KOPT-K1 (cell line): ENCODE measurements around the gene SYNE1.
"Not testable (repeated sequence)": the region's sequence is repeated elsewhere in the genome, so short reads cannot be mapped to it uniquely, and the experiment has no call there.

ENCODE experiments used
- H3K27ac ChIP-seq: fragments of 200-600 bp; sonication (generic); 2 replicates; pipeline ENCODE4 v1.5.1; 2016; ENCODE audit warnings: antibody characterized with exemption, mild to moderate bottlenecking, low read depth, low read length; ENCODE audit not compliant: poor library complexity, severe bottlenecking
- H3K36me3 ChIP-seq: fragments of 200-600 bp; sonication (generic); 2 replicates; pipeline ENCODE4 v1.5.1; 2017; ENCODE audit warnings: antibody characterized with exemption, mild to moderate bottlenecking, low read length, moderate library complexity; ENCODE audit not compliant: insufficient read depth
- H3K9me3 ChIP-seq: fragments of 200-600 bp; sonication (generic); 2 replicates; pipeline ENCODE4 v1.5.1; 2017; ENCODE audit warnings: antibody characterized with exemption, low read length, mild to moderate bottlenecking; ENCODE audit not compliant: insufficient read depth, poor library complexity, severe bottlenecking

The SYNE1 gene

DNA sequence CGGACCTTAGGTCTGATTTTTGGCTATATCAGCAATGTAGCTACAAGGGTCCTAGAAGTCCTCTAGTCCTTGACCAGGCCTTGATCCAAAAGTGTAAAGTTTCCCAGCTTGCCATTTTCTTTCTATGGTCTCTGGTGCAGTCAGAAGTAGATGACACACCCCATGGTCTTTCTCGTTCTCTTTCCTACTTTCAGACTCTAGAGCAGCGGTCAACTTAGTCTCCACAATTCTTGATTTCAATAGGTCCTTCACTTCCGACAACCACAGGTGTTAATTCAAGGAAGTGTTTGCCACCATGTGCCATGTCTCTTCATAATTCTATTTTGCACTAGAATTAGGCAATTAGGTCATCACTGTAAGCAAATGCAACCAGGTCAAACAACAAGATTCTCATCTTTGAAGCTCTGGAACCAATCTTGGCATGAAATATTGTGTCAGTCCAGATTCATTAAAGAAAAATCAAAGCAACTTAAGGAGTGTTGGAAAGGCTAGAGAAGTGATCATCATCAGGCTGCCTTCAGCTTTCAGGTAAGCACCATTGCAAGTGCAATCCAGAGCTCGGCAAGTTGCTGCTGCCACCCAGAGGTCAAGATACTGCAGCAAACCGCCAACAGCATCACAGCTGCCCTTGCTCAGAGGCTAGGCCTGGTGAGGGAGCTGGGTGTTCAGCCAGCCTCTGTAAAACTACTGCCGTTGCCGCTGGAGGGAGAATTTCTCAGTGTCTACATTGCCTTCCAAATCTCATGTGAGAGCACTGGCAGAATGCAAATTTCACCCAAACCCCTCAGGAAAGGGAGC, 5.6 kb upstream of the SYNE1 start:
- Histone ChIP-seq H3K36me3 (no peaks in the 10 kb centered on the region), H3K27ac (no peak overlapping the region), H3K9me3 (no peaks in the 10 kb centered on the region)

DNA sequence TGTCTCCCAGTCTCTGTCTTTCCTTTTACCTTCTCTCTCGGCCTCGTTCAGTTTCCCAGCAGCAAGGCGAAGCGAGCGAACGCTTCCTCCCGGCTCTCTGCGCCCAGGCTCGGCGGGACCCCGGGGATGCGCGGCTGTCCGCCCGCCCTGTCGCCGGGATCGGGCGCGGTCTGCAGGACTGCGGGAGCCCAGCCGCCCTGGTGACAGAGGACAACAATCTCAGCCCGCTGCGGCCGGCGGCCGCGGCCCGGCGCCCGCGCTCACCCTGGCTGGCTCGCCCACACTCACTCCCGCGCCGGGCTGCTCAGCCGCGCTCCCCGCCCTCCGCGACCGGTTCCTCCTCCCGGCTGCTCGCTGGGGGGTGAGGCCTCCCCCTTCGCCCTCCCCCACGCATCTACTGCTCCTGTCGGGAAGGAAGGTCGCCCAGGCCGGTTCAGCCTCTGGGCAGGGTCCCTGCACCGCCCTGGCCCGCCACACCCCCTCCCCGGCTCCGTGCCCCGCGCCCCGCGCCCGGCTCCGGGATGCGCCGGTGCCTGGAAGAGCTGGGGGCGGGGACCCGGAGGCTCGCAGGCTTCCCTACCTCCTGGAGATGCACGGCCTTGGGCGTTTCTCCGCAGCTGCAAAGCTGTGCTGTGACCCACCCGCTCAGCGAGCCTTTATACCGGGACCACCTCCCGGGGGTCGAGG, 410 bp downstream of the SYNE1 start:
- no peak overlapping the region for H3K27ac ChIP-seq
- H3K9me3 ChIP-seq, result no peaks in the 10 kb centered on the region
- no peaks in the 10 kb centered on the region for H3K36me3 ChIP-seq

DNA sequence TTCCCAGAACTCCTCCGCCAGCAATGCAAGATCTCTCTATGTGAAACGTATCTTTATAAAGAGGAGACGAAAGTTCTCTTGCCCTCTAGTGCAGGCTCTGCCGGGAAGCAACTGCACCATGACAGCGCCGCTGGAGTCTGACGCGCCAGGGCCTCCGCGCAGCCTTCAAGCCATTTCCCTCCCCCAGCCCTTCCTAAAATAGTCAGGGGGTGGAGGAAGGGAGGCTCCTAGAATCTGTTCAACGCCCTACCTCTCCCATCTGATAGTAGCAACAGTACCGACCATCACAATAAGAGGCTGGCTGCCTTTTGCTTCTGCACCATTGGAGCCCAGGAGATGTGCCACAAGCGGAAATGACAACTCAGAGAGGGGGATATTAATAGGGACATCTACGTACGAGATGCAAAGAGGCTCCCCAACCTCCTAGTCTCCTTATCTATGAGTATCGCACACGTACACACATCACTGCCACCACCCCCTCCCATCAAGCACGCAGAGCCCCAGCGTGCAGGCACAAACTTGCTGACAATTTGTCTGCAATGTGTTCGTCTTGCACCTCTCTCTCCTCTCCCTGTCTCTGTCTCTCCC, 1.0 kb downstream of the SYNE1 start:
- no peaks in the 10 kb centered on the region for H3K36me3 ChIP-seq
- H3K27ac ChIP-seq, result no peak overlapping the region
- H3K9me3 ChIP-seq, result no peaks in the 10 kb centered on the region

- no peaks in the 10 kb centered on the region for H3K9me3 ChIP-seq
- H3K36me3 ChIP-seq, result no peaks in the 10 kb centered on the region
- H3K27ac ChIP-seq, result no peak overlapping the region
Measured at GRCh38 chr6:152634773-152635172, 2.4 kb downstream of the SYNE1 start.

- H3K9me3 ChIP-seq, result no peaks in the 10 kb centered on the region
- no peak overlapping the region for H3K27ac ChIP-seq
- no peaks in the 10 kb centered on the region for H3K36me3 ChIP-seq
Measured at GRCh38 chr6:152632121-152632782, 4.9 kb downstream of the SYNE1 start.

GRCh38 chr6:152631376-152631775, 5.8 kb downstream of the SYNE1 start:
- Histone ChIP-seq H3K36me3 (no peaks in the 10 kb centered on the region), H3K27ac (no peak overlapping the region), H3K9me3 (no peaks in the 10 kb centered on the region)

DNA sequence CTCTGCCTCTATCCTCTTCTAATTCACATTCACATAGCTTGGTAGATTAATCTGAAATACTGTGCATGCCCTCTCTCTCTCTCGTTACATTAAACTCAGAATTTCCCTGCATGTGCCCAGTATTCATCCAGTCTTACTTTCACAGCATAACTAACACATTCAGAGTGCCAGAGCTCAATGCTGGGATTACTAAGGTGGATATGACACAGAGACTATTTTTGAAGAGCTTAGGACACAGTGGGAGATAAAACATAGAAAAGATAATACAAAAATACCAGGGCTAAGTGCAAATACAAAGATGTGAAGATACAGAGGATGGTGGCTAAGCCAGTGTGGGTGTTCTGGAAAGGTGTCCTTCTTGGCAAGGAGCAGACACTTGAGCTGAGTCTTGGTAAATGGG, 6.3 kb downstream of the SYNE1 start:
- Histone ChIP-seq H3K9me3 (no peaks in the 10 kb centered on the region), H3K27ac (no peak overlapping the region), H3K36me3 (no peaks in the 10 kb centered on the region)

- H3K36me3 ChIP-seq, result no peaks in the 10 kb centered on the region
- no peak overlapping the region for H3K27ac ChIP-seq
Measured at GRCh38 chr6:152625213-152625612, 11.9 kb downstream of the SYNE1 start.

DNA sequence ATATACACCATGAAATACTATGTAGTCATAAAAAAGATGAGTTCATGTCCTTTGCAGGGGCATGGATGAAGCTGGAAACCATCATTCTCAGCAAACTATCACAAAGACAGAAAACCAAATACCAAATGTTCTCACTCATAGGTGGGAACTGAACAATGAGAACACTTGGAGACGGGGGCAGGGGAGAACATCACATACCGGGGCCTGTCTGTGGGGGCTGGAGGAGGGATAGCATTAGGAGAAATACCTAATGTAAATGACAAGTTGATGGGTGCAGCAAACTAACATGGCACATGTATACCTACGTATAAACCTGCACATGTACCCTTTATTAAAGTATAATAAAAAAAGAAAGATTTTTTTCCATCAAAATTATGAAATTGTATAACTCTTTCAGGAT, 22.4 kb downstream of the SYNE1 start:
- not testable (repeated sequence) for H3K27ac ChIP-seq, H3K9me3 ChIP-seq, H3K36me3 ChIP-seq

More at GRCh38 chr6:152625213-152625612, 11.9 kb downstream of the SYNE1 start:
- H3K9me3 ChIP-seq, result no peaks in the 10 kb centered on the region

DNA sequence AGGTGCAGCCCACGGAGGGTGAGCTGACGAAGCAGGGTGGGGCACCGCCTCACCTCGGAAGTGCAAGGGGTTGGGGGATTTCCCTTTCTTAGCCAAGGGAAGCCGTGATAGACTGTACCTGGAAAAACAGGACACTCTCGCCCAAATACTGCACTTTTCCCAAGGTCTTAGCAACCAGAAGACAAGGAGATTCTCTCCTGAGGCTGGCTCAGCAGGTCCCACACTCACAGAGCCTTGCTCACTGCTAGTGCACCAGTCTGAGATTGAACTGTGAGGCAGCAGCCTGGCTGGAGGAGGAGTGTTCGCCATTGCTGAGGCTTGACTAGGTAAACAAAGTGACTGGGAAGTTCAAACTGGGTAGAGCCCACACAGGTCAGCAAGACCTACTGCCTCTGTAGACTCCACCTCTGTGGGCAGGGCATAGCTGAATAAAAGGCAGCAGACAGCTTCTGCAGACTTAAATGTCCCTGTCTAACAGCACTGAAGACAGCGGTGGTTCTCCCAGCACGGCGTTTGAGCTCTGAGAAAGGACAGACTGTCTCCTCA, 28.0 kb downstream of the SYNE1 start:
- Histone ChIP-seq H3K36me3 (no peaks in the 10 kb centered on the region), H3K27ac (no peak overlapping the region)

DNA sequence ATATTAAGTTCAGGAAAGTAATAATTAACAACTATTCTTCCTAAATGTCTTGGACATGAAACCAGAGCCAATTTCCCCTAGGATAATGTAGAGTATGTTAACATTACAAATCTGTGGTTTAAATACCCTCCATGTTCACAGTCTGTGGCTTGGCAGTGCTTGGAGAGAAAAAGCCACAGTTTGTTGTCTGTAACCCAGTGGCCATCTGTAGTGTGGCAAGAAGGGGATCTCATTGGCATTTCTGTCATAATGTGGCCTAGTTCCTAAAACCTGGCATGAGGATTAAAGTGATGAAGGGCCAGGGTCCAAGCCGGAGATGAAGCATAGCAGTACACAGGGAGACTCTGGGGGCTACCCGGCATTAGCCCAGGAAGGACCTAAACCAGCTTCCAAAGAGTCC, 31.2 kb downstream of the SYNE1 start:
- Histone ChIP-seq H3K36me3 (no peaks in the 10 kb centered on the region), H3K27ac (no peak overlapping the region), H3K9me3 (no peaks in the 10 kb centered on the region)

More for the DNA sequence above, 28.0 kb downstream of the SYNE1 start:
- no peaks in the 10 kb centered on the region for H3K9me3 ChIP-seq

DNA sequence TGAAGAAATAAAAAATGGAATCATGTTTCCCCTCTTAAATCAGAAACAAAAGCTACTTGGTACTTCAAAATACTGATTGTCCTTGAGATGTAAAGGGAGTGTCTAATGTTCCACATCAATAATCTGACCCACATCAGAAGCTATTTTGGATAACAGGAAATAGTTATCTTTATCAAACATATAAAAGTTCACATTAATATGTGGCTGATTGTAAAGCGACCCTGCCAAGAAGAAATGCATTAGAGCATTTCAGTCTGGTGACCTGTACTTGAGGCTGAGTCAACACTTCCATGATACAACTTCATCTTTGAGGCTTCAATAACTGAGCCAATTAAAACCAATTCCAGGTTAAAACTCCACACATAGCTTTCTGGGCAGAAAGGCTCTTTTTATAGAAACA, 31.8 kb downstream of the SYNE1 start:
- H3K27ac ChIP-seq, result no peak overlapping the region
- H3K36me3 ChIP-seq, result no peaks in the 10 kb centered on the region
- H3K9me3 ChIP-seq, result no peaks in the 10 kb centered on the region

DNA sequence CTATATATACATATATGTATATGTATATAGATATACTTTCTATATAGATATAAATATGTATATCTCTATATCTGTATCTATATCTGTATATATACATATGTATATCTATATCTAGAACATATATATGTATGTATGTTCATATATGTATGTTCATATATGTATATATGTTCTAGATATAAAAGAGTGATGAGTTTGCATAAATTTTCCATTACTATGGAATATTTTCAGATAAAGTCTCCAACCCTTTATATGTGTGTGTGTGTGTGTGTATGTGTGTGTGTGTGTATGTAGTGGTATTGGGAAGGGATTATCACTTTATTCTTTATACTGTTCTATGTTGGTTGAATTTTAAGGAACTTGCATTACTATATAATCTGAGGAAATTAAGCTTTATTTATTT, 33.3 kb downstream of the SYNE1 start:
- Histone ChIP-seq H3K27ac (no peak overlapping the region), H3K9me3 (no peaks in the 10 kb centered on the region), H3K36me3 (no peaks in the 10 kb centered on the region)

DNA sequence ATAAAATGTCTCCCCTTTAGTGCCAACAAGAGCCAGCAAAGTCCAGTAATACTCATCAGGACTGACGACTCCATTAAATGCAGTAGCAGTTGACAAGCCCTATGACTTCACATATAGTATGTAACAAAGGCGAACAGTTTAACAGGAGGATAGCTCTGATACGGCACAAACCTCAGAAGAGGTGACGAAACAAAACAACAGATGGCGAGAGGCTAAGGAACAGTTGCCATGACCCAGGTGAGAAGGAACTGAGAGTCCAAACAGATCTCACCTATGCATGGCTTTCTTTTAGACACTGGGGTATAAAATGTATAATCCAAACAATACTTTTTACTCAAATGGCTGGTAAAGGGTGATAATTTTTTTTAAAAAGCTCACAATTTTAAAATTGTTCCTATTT, 37.1 kb downstream of the SYNE1 start:
- no peak overlapping the region for H3K27ac ChIP-seq
- H3K9me3 ChIP-seq, result no peaks in the 10 kb centered on the region
- no peaks in the 10 kb centered on the region for H3K36me3 ChIP-seq
